CD4-positive, alpha-beta T cell treated with Interleukin-15 for 4 hours (primary cell): ENCODE data around the gene TMEM121.

Experiments used
- DNase-seq: peaks from one replicate; pipeline ENCODE4 v3.0.0-alpha.2; 2020; ENCODE audit warnings: low spot score

The TMEM121 gene

DNA sequence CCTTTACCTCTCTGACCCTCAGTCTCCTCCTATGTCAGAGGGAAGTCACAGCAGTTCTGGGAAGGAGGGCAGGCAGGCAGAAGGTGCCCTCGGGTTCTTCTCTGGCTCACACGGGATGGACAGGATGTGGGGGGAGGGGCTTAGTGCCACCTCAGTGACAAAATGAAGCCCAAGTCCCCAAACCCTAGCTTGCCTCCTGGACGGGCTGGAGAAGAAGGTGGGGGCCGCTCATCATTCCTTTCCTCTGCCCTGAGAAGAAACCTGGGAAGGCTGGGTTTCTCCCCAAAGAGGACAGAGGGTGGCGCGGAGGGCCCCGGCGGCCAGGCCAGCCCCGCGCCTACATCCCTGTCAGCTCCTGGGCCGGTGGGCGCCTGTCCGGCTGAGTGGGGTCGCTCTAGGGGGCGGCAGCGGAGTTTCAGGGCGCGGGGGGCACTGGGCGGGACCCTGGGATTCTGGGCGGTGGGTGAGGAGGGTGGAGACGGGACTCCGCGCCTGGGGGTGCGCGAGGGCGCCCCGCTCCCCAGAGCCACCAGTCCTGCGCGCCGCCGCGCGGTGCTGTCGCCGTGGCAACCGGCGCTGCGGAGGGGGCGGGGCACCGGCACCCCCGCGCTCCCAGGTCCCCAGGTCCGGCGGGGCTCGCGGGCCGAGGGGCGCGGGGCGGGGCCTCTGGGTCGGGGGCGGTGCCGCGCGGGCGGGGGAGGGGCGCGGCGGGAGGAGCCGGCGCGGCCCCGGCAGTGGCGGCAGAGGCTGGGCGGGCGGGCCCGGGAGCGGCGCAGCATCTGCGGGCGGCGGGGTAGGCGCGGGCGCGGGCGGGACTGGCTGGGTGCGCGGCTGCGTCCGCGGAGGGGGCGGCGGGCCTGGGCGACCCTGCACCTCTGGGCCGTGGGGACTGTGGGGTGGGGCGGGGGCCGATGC, at the start of gene TMEM121:
TMEM121 (plus strand) TSS at position 723 of the 915 bp plus-strand sequence. CDS start 2,252 bp downstream, outside the sequence.
- no peak for DNase-seq

DNA sequence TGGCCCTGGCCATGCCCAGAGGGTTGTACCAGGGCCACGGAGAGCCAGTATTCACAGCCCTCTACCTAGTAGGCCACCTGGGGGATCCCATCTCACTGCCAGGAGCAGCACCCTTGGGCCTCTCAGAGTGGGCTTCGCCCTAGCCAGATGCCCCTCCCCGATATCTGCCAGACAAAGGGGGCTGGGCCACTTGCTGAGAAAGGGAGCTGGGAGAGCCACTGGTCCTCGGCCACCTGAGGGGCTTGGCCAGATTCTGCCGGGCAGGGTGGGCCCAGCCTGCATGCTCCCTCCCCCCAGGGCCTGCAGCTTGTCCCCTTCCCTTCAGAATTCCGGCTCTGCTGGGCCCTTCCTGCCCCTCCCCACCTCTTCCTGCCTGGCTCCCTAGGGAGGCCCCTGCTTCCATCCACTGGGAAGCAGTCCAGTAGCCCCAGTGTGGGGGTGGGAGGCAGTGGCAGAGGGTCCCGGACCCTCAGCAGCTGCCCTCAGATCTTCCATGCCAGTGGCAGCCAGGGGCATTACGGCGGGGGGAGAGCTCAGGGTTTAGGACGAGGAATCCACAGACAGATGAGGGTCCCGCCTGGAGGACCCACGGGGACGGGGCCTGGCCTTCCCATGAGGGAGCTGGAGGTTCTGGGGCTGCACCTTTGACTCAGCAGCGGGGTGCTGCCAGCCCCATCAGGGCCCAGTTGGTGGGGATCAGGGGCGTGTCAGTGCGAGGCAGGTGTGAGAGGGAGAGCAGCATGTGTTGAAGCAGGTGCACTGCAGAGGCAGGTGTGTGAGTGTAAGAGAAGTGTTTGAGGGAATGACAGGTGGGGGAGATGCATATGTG, 49.3 kb upstream of the TMEM121 start:
- no peak for DNase-seq

DNA sequence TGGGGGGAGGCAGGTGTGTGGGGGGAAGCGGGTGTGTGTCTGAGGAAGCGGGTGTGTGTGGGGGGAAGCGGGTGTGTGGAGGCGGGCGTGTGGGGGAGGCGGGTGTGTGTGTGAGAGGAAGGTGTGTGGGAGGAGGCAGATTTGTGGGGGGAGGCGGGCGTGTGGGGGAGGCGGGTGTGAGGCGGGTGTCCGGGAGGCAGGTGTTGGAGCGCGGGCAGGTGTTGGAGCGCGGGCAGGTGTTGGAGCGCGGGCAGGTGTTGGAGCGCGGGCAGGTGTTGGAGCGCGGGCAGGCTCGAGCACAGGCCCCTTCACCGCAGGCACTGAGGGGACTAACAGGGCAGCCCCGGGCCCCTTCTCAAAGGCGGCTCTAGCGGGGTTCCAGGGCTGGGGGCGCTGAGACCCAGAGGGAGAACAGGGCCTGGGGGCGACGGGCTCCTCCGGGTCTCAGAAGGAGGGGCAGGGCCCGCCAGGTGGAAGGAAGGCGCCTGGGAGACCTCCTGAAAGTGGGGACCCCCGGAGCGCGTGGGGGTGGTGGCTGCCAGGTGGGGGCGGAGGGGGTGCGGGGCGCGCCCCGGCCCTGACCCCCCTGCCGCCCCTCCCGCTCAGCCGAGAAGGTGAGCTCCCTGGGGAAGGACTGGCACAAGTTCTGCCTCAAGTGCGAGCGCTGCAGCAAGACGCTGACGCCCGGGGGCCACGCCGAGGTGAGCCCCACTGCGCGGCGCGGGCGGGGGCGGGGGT, 48.6 kb upstream of the TMEM121 start:
- peak; percentile 74 for DNase-seq

DNA sequence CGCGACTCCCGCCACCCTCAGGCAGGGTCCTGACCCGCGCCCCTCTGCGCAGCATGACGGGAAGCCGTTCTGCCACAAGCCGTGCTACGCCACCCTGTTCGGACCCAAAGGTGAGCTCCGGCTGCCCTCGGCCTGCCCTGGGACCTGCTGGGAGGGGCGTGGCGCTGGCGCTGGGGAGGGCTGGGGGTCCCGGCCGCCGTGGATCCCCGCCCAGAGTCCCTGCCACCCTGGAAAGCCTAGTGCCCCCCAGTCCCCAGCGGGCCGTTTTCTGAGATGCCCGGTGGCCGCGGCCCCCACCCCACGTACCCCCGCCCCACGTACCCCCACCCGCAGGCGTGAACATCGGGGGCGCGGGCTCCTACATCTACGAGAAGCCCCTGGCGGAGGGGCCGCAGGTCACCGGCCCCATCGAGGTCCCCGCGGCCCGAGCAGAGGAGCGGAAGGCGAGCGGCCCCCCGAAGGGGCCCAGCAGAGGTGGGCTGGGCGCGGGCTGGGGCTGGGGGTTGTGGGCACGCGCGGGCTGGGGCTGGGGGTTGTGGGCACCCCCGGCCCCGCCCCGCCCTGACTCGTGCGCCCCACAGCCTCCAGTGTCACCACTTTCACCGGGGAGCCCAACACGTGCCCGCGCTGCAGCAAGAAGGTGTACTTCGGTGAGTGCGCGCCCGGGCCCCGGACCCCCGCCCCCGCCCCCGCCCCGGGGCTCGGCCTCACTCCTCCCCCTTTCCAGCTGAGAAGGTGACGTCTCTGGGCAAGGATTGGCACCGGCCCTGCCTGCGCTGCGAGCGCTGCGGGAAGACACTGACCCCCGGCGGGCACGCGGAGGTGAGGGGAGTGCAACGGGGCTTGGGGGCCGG, 47.8 kb upstream of the TMEM121 start:
- peak; percentile 39 for DNase-seq

DNA sequence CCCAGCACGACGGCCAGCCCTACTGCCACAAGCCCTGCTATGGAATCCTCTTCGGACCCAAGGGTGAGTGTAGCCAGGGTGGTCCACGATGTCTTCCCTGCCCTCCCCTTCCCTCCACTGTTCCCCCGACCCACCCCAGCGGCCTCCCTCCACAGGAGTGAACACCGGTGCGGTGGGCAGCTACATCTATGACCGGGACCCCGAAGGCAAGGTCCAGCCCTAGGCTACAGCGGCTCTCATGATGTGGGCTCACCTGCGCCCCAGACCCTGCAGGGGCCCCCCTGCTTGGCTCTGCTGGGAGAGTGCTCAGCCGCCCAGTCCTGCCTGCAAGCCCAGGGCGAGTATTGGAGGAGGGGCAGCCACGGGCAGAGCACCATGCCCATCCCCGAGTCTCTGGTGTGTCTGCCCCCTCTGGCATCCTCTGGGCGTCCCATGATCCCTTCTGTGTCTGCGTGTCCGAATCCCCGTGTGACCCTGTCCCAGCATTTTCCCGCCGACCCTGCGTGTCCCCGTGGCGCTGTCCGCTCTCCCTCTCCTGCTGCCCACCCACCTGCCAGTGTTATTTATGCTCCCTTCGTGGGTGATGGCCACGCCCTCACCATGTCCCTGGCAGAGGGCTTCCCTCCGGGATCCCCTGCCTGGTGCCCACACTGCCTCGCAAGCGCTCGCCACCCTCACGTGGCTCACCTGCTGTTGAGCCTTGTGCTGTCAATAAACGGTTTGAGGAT, 46.8 kb upstream of the TMEM121 start:
- DNase-seq: peak; percentile 12

DNA sequence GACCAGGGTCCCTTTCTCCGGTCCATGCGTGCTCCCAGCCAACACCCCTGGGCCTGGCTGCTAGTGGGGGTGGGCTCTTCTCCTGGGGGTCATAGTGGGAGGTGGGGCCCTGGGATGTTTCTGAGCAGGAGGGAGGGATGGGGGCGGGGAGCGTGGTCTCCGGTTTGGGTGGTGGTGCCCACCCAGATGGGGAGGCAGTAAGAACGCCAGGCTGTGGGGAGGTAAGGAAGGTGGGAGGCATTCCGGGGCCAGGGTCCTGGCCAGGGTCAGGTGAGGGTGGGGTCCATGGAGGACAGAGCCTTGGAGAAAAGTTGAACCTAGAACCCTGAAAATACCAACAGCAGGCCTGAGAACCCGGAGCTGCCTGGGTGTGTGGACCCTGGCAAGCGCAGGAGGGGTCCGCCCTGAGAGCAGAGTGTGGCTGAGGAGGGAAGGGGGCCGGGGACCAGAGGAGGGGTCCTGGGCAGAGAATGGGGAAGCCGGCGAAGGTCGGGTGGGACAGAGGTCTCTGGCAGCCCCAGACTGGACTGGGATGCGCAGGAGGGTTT, 46.1 kb upstream of the TMEM121 start:
- no peak for DNase-seq

DNA sequence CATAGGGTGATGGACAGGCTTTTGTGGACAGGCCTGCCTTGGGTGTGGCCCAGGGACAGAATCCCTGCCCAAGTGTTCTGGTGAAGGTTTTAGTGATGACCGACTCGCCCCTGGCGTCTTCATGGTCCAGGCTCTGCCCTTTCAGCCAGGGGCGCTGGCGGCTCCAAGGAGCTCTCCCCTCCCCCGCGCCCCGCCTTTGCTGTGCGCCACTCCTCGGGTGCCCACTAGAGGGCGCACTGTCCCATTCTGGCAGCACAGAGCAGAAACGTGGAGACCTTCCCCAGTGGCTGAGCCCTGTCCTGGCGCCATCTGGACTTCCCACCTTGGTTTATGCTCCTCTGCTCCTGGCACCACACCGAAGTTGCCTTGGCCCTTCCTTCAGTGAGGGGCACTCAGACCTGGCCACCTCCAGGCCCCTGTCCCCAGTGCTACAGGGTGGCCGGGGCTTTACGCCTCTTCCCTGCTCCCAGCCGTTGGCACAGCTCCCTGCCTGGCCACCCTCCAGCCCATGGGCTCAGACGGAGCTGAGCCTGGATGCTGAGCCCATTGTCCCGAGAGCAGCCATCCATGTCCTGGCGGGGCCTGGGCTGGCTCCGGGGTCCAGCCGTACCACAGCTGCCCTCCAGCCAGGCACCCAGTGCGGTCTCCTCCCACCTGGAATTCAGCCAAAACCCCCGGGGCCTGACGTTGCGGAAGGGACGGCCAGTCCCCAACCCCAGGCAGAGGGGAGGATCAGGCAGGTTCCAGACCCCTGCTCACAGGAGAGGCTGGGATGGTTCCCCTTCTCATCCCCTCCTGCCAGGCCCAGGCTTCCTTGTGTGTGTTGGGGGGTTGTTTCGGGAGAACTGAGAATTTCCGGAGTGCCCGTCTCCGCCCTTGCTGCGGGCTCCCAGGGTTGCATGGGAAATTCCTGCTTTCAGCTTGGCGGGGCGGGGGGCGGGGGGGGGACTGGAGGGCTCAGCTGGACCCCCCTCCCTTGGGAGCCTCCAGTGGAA, 45.3 kb upstream of the TMEM121 start:
- peak; percentile 94 for DNase-seq

DNA sequence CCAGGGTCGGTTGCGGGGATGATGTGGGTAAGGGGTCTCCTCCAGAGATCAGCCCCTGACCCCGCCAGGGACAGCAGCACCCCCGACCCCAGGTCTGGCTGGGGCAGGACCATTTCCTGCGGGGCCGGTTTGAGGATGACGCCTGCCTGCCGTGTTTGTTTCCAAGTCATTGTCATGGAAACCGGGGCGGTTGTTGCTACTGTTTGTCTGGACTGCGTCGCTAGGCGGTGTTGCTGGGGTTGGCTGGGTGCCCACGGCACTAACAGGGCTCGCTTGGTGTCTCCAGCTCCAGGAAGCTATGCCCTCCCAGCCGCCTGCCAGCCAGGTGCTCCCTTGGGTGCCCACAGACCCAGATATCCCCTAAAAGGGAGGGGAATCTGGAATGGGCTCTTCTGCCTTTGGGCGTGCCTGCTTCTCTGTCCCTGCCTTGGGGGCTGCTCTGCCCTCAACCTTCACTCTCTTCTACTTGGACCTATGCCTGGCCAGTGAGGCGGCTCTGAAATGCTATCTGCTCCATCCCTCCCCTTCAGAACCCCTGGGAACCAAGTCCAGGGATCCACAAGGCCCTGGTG, 44.4 kb upstream of the TMEM121 start:
- peak; percentile 98 for DNase-seq

DNA sequence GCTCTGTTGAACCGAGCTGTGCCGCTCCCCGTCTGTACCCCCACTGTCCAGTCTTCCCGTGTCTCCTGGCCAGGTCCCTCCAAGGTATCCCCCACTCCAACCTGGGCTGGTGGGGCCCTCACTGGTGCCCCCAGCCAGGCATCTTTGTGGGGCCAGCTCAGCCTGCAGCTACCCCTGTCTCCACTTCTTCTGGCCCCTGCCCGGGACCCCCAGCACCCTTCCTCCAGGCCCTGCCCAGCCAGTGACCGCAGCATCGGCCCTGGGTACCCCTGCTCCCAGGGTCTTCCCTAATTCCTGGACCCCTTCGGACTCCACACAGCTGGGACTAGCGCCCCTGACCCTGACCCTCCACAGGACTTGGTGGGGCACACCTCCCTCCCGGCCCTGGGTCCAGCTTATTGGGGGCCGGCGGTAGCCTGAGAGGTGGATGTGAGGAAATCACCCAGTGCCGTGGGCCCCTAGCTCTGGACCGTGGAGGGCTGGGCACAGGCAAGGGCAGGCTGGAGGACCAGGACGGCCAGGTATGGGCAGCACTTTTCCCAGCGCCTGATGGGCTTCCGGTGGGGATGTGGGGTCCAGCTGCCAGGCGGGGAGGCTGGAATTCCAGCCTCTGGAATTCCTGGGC, 43.8 kb upstream of the TMEM121 start:
- no peak for DNase-seq

DNA sequence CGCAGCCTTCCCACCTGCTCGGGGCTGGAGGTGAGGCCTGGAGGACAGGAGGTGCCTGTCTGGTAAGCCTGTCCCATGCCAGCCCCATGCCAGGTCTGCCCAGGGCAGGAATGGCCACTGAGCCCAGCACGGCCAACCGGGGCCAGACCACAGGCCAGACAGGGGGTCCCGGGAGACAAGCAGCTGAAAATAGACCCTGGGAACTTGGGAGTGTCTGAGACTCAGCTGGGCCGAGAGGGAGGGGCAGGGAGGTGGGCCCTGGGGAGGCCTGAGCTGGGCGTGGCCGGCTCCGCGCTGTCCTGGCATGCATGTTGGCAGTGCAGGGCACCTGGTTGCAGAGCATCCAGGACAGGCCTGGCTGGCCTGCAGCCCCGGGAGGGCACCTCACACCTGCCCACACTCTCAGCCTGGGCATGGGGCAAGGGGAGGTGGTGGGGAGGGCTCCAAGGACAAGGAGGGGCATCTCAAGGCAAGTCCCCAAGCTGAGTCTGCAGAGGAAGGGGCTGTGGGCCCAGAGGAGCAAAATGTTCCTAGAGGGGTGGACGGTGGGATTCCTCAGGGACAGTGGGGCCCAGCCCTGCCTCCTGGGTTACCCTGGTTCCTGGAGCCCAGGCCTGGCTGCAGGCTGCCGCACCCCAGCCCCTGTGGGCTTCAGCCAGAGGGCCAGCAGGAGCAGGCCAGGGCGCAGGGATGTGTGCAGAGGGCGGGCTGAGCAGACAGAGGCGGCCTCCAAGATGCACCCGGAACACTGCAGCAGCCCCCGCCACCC, 42.9 kb upstream of the TMEM121 start:
- DNase-seq: no peak

DNA sequence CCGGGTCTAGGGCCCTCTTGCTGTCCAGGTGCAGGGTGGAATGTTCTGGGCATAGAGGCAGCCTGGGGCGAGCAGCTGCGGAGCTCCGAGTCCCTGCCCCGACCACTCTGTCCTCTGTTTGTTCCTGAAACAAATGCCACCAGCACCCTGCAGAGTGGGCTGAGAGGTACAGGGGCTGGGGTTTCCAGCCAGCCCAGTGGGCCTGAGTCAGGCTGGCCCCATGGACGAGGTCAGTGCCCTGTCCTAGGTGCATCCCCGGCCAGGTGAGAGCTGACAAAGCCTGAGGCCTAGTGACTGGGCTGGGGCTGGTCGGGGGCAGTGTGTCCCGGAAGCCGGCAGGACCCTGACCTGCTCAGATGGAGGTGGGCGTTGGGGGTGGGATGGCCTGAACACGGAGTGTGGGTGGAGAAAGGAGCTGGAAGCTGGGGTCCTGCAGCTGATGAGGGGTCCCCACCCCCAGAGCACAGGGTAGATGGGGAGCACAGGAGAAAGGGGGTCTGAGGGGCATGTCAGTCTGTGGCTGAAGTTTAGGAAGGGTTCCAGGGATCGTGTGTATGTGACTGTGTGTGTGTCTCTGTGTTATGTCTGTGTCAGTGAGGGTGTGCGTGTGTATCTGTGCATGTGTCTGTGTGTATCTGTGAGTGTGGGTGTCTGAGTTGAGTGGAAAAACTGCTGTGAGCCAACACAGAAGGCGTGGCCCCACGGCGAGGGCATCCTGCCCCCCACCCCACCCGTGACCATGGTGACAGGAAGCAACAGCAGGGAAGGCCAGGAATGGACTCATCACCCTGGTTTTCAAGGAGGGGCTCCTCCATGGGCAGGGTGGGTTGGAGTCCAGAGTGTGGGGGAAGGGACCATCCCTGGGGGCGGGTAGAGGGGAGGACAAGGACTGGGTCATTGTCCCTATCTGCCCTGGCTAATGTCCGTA, 42.0 kb upstream of the TMEM121 start:
- peak; percentile 87 for DNase-seq

DNA sequence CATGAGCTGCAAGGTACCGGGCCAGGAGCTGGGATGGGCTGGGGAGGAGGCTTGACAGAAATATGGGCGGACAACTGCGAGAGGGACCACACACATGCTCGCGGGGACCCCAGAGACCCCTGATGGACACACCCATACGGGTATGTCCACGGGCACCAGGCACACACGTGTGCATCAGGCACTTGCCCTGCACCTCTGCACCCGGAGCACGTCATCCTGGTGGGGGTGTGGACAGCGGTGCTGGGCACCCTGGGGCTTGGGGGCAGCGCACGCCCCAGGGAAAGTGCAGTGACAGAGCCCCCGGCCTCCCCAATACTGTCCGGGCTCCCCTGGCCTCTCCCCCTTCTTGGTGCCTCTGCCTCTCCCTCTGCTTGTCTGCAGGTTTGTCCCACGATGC, 41.4 kb upstream of the TMEM121 start:
- DNase-seq: no peak

DNA sequence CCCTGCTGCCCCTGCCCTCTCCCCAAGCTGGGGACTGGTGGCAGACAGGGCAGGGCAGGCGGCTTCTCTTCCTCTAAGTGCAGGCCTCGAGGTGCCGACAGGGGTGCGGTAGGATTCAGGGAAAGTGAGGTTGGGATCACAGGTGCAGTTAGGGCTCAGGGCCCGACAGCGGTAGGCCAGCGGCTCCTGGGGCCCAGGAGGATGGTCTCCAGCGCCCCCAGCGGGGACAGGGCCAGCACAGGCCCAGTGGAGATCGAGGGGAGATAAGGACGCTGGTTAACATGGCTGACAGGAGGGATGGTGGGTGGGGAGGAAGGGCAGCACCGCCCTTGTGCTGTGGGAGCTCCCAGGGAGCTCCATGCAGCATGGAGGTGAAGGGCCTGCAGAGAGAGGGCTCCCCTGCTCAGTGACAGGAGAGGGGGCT, 40.6 kb upstream of the TMEM121 start:
- peak; percentile 78 for DNase-seq

DNA sequence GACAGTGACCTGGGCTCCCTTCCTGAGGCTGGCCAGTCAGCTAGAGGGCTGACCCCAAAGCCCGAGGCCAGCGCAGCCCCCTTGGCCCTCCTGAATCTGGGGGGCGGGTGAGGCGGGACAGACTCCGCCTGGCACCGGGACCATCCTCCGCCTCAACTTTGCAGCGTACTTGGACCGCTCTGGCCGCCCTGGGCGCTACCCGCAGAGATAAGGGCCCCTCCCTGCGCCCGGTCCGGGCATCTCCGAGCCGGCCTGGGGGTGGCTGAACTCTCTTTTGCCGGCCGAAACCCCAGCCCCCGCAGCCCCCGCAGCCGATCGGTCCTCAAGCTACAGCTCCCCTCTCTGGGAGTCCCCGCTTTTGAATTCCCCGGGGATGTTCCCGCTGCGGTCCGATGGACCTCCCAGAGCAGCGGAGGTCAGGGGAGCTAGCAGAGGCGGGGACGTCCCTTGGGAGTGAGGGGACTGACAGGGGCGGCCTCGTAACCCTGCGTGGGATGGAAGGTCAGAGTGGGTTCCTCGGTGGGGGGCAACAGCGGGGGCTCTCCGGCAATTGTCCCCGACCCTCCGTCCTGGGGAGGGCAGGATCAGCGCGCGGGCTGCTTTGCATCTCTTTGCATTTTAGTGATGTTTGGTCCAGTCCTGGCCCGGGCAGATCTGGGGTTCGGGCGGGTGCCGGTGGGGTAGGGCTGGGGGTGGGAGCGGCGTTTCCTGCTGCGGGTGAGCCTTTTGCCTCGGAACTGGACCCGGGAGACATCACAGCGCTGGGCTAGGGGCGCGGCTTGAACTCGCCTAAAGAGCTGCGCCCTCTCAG, 40.0 kb upstream of the TMEM121 start, which contains the start of gene CRIP1:
CRIP1 (plus strand) TSS at position 724 of the 811 bp plus-strand sequence. CDS start 374 bp downstream, outside the sequence.
- DNase-seq: no peak

DNA sequence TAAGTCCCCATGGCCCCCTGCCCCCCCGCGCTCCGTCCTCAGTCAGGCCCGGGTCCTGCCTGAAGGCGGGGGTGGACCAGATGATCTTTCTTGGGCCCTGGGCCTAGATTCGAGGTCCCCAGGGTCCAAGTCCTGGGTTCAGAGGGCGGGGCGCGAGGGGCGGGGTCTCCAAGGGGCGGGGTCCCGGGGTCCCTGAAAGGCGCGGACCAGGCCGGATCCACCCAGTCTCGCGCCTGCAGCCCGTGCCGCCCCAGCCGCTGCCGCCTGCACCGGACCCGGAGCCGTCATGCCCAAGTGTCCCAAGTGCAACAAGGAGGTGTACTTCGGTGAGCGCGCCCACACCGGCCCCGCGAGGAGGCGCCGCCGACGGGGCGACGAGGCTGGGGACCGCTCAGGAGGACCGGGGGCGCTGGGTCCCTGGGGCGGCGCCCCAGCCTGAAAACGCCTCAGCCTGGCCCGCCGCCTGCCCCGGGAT, 39.4 kb upstream of the TMEM121 start:
- DNase-seq: peak; percentile 89
